Hematopoietic multipotent progenitor cell (in vitro differentiated cells): ENCODE results near the gene RXRA. TPM values are rescaled to one million over a fixed set of nuclear protein-coding genes. Genes with fewer than 3 reads are reported as not detected.

Experiments
- DNase-seq, 3 donors: peaks; one replicate each; pipeline ENCODE4 v3.0.0-alpha.2; 2011 to 2015; ENCODE audit warnings: low read depth in 2 of 3, low spot score in 2 of 3
- total RNA-seq: library from RNA; depleted of rRNA; stranded (reverse); fragments of >200 nt; gene quantifications from one replicate; pipeline ENCODE4 v1.2.3, GENCODE V29; 2012

Gene RXRA
- total RNA-seq, 1 donor: 27.7 TPM

DNA sequence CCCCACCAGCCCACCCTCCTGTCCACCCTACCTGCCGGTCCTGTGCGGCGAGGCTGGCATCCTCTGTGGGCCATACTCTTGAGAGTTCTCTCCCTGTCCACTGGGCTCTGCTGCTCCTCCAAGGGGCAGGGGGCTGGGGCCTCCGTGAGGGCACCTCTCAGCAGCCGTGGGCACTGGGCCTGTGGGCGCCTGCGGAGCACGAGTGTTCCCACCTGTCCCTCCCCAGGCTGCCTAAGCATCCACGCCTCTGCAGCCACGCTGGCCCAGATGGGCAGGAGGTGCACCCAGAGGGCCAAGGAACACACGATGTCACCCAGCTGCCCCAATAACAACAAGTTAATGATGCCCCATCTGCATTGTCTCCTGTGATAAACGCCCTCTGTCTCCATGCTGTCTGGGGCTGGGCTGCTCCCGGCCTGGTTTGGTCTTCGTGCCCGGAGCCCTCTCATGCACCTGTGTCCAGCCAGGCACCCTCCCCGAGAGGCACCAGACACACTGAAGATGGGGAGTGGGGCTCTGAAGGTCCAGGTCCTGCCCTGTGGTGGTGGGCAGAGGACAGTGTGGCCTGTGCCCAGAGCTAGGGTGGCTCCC, 114.5 kb downstream of the RXRA start:
- DNase-seq: no peak

GRCh38 chr9:134441227-134442084, 115.2 kb downstream of the RXRA start:
- no peak for DNase-seq

GRCh38 chr9:134442085-134442474, 115.8 kb downstream of the RXRA start:
- DNase-seq: no peak

- no peak for DNase-seq
Observed at GRCh38 chr9:134442486-134443173, 116.4 kb downstream of the RXRA start.

DNA sequence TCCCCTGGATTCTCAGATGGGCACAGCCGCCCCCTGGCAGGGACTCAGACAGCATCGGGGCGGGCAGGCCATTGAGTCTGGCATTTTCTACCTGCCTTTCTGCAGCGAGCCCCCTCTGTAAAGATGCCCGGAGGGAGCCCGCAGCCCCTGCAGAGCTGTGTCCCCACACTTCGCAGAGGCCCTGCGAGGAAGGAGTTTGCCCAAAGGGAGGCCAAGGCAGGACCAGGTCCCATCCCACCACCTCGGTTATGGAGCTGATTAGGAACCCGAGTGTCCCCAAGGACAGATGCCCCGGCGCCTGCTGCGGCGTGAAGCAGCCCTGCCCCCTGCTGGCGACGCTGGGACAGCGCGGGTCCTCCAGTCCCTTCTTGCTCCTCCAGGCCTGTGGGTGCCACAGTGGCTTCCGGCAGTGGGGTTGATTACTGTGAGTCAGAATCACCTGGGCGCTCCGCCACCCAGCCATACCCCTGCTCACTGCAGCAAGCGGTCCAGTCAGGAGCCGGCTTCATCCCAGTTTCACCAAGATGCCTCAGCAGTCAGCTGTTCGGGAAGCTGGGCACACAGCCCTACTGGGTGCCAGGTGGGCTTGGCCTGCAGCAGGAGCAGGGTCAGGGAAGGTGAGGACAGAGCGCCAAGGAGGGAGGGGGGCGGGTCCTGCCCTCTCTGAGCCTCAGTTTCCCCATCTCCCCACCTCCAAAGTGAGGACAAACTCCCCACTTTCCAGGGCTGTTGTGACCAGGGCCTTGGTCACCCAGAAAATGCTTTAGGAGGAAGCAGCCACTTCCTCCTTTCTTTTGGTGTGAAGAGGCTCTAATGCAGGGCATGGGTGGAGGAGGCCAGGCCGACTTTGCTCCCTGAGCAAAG, 117.2 kb downstream of the RXRA start:
- DNase-seq: peak; percentile 72 to 91 (median 91)

- DNase-seq: no peak
Observed at GRCh38 chr9:134444038-134444315, 117.7 kb downstream of the RXRA start.

GRCh38 chr9:134445000-134445399, 118.7 kb downstream of the RXRA start:
- DNase-seq: no peak

- DNase-seq: peak; percentile 52 to 97 (median 94)
Observed at GRCh38 chr9:134449180-134449916, 123.1 kb downstream of the RXRA start.

- DNase-seq: no peak
Observed at GRCh38 chr9:134451700-134452458, 125.6 kb downstream of the RXRA start.

DNA sequence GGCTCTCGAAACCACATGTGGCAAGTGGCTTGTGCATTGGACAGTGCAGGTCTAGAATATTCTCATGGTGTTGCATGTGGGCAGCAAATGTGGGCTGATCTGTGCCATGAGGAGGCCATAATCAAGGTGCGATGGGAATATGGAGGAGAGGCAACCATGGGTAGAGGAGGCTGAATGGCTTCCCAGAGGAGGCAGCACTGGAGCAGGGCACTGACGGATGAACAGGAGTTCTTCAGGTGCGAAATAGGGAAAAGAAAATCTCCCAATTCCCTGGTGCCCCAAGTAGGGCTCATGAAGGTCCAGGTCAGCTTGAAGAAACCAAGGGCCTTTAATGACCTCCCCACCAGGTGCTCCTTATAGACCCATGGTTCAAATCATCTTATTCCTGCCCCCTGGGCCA, 126.5 kb downstream of the RXRA start:
- no peak for DNase-seq

- DNase-seq: no peak
Observed at GRCh38 chr9:134453776-134454475, 127.7 kb downstream of the RXRA start.

GRCh38 chr9:134454476-134454857, 128.2 kb downstream of the RXRA start:
- DNase-seq: no peak

GRCh38 chr9:134455021-134455471, 128.8 kb downstream of the RXRA start:
- no peak for DNase-seq

GRCh38 chr9:134455537-134455933, 129.3 kb downstream of the RXRA start:
- no peak for DNase-seq

DNA sequence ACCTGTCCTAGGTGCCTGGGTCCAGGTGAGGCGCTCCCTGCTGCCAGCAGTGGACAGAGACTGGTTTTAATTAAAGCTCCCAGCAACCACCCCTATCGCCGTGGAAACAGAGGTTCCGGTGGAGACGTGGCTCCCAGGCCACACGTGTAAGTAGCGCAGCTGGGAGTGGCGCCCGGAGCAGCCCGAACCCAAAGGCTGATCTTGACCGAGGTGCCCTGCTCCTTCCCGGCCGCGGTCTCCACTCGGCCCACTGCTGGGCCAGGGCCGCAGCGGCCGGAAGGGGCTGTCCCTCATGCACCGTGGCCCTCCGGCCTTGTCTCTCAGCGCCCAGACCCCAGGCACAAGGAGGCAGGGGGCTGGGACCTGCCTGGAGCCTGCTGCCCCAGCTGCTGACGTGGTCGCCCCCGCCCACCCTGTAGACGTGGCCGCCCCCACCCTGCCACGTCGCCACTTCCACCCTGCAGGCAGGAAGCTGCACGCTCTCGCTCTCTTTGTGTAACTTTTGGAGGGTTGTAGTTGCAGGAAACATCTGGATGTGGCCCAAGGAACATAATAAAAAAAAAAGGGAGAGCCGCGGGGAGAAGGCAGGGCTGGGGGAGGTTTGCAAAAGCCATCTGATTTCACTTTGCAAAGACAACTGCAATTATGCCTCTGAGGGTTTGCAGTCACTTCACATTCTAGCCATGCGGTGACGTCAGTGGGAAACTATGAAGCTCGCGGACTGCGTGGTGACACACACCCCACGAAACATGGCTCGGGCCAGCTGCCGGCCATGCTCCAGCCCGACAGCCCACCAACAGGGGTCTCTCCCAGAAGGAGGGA, 129.9 kb downstream of the RXRA start:
- DNase-seq: peak; percentile 54 to 99 (median 97)

GRCh38 chr9:134456756-134457305, 130.6 kb downstream of the RXRA start:
- no peak for DNase-seq

DNA sequence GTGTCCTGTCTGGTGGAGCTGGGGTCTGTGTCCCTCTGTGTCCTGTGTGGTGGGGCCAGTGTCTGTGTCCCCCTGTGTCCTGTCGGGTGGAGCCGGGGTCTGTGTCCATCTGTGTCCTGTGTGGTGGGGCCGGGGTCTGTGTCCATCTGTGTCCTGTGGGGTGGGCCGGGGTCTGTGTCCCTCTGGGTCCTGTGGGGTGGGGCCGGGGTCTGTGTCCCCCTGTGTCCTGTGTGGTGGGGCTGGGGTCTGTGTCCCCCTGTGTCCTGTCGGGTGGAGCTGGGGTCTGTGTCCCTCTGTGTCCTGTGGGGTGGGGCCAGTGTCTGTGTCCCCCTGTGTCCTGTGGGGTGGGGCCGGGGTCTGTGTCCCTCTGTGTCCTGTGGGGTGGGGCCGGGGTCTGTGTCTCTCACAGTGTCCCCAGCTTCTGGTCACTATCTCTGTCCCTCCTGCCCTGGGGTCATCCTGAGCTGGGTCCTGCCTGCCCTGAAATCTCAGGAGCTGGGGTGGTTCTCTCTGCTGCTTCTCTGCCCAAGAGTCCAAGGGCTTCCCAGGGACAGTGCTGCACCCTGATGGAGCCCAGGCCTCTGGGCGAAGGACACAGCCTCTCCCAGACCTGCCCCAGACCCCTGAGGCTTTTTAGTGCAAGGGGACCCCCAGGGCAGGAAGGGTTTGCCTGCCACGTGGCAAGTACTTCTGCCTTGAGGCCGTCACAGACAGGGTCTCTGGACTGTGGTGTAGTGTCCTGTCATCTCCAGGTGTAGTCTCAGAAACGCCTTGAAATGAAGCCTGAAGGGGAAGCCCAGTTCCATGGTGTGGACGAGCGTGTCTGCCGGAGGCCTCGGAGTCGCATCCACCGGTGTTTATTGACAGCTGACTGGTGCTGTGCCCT, 131.3 kb downstream of the RXRA start:
- DNase-seq: no peak
